ENCODE data around the gene CRLF3. TPM values are rescaled to one million over a fixed set of nuclear protein-coding genes. Genes with fewer than 3 reads are reported as not detected.

The CRLF3 gene
- total and polyA plus RNA-seq, 10 of the 15 experiments (the other 5 are each of a cell fraction or from before 2014, with no cell fraction given): 10.0 to 39.2 (median 26.7) TPM

- no peak for TF ChIP-seq POLR2AphosphoS2 (IDR thresholded peaks at IDR 0.05; ENCODE audit: low read depth, low read length)
- TF ChIP-seq LARP7 (IDR thresholded peaks at IDR 0.05): no peak
- TF ChIP-seq MEF2B (IDR thresholded peaks at IDR 0.05; ENCODE audit: partially characterized antibody, poor library complexity, severe bottlenecking): no peak
- TF ChIP-seq PAX8 (IDR thresholded peaks at IDR 0.05): no peak
- TF ChIP-seq, protein P1, sequence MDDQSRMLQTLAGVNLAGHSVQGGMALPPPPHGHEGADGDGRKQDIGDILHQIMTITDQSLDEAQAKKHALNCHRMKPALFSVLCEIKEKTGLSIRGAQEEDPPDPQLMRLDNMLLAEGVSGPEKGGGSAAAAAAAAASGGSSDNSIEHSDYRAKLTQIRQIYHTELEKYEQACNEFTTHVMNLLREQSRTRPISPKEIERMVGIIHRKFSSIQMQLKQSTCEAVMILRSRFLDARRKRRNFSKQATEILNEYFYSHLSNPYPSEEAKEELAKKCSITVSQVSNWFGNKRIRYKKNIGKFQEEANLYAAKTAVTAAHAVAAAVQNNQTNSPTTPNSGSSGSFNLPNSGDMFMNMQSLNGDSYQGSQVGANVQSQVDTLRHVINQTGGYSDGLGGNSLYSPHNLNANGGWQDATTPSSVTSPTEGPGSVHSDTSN (IDR thresholded peaks at IDR 0.05; ENCODE audit: insufficient replicate concordance, low read depth, low read length): no peak
- TF ChIP-seq, protein P2, sequence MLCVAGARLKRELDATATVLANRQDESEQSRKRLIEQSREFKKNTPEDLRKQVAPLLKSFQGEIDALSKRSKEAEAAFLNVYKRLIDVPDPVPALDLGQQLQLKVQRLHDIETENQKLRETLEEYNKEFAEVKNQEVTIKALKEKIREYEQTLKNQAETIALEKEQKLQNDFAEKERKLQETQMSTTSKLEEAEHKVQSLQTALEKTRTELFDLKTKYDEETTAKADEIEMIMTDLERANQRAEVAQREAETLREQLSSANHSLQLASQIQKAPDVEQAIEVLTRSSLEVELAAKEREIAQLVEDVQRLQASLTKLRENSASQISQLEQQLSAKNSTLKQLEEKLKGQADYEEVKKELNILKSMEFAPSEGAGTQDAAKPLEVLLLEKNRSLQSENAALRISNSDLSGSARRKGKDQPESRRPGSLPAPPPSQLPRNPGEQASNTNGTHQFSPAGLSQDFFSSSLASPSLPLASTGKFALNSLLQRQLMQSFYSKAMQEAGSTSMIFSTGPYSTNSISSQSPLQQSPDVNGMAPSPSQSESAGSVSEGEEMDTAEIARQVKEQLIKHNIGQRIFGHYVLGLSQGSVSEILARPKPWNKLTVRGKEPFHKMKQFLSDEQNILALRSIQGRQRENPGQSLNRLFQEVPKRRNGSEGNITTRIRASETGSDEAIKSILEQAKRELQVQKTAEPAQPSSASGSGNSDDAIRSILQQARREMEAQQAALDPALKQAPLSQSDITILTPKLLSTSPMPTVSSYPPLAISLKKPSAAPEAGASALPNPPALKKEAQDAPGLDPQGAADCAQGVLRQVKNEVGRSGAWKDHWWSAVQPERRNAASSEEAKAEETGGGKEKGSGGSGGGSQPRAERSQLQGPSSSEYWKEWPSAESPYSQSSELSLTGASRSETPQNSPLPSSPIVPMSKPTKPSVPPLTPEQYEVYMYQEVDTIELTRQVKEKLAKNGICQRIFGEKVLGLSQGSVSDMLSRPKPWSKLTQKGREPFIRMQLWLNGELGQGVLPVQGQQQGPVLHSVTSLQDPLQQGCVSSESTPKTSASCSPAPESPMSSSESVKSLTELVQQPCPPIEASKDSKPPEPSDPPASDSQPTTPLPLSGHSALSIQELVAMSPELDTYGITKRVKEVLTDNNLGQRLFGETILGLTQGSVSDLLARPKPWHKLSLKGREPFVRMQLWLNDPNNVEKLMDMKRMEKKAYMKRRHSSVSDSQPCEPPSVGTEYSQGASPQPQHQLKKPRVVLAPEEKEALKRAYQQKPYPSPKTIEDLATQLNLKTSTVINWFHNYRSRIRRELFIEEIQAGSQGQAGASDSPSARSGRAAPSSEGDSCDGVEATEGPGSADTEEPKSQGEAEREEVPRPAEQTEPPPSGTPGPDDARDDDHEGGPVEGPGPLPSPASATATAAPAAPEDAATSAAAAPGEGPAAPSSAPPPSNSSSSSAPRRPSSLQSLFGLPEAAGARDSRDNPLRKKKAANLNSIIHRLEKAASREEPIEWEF (IDR thresholded peaks at IDR 0.05; ENCODE audit: insufficient replicate concordance, low read depth, low read length): no peak
- peak; percentile 53 to 57; a peak in 3 of 4 replicates for TF ChIP-seq IKZF2 (IDR thresholded peaks at IDR 0.05)
- TF ChIP-seq STAT3 (IDR thresholded peaks at IDR 0.05; ENCODE audit: low read depth, low read length): no peak
- no peak for TF ChIP-seq CBX5 (IDR thresholded peaks at IDR 0.05; ENCODE audit: low read depth)
- peak; percentile 52; the same call in 1 of the 2 replicates for TF ChIP-seq CHD2 (IDR thresholded peaks at IDR 0.05; ENCODE audit: borderline replicate concordance, low read depth, low read length)
- no peak for TF ChIP-seq IRF3 (IDR thresholded peaks at IDR 0.05)
- no peak for TF ChIP-seq HDAC6 (IDR thresholded peaks at IDR 0.05; ENCODE audit: unreplicated experiment)
- peak; percentile 72 for TF ChIP-seq CBFB (IDR thresholded peaks at IDR 0.05; ENCODE audit: low read depth)
- TF ChIP-seq ZBED1 (IDR thresholded peaks at IDR 0.05; ENCODE audit: borderline replicate concordance): 0 out of 2 replicates have a peak, but pooled peaks have one; percentile 49
- no peak for TF ChIP-seq HDAC2 (IDR thresholded peaks at IDR 0.05)
- no peak for TF ChIP-seq MEF2A (IDR thresholded peaks at IDR 0.05; ENCODE audit: insufficient read depth, low read depth, low read length)
- peak; percentile 81 for TF ChIP-seq IKZF1 (conservative IDR thresholded peaks at IDR 0.05)
- TF ChIP-seq CHD4 (IDR thresholded peaks at IDR 0.05): no peak
- no peak for TF ChIP-seq FOS (IDR thresholded peaks at IDR 0.05; ENCODE audit: borderline replicate concordance, extremely low read depth, insufficient read length)
- TF ChIP-seq YY1 (IDR thresholded peaks at IDR 0.05; ENCODE audit: low read depth, low read length): peak; percentile 88
Observed at GRCh38 chr17:30831663-30832437, 7.4 kb upstream of the CRLF3 start, which contains the start of gene ATAD5 (continued).

All from GM12878 (cell line).